ENCODE results near the gene RHOC. TPM values are rescaled to one million over a fixed set of nuclear protein-coding genes. Genes with fewer than 3 reads are reported as not detected.

Gene RHOC
- polyA plus RNA-seq, 1 of the 3 experiments (the other 2 are of a cell fraction): 1,028 TPM

GRCh38 chr1:112743174-112744008, 36.5 kb upstream of the RHOC start:
- Histone ChIP-seq H3K27me3 (ENCODE audit: insufficient read depth) (no peaks in the 10 kb centered on the region), H3K9me3 (no peaks in the 10 kb centered on the region), H3K27ac (ENCODE audit: low read depth in 2 of 2, low read length in 1 of 2) (no peak overlapping the region), H3K9me2 (no peaks in the 10 kb centered on the region), H3K4me2 (no peak overlapping the region), H3K79me2 (ENCODE audit: insufficient read depth) (no peaks in the 10 kb centered on the region), H2AFZ (ENCODE audit: low read depth) (no peak overlapping the region), H3K9ac (no peak overlapping the region), H3K4me1 (ENCODE audit: control insufficient read depth in 1 of 2, insufficient read depth in 2 of 2, low read depth in 1 of 2, low read length in 1 of 2) (no peaks in the 10 kb centered on the region), H3K4me3 (ENCODE audit: low read depth in 2 of 2, low read length in 1 of 2) (no peak overlapping the region), H4K20me1 (ENCODE audit: insufficient read depth) (no peaks in the 10 kb centered on the region), H3K36me3 (replicated peaks in 1 of 2; ENCODE audit: control insufficient read depth in 1 of 2, insufficient read depth in 2 of 2, low read length in 1 of 2) (no peaks in the 10 kb centered on the region), H3F3A (replicated peaks; ENCODE audit: insufficient read depth) (no peaks in the 10 kb centered on the region)
- CTCF ChIA-PET: interaction anchor here (0.7 to 4.8 kb wide), 7 partner anchors 13 to 297 kb away, joined by 3 to 19 read pairs (median 4); partner anchors contain the start of gene PPM1J
- DNase-seq: no peak
- 90% methylated on average over 40 of the region's 54 CpGs for WGBS (ENCODE audit: low lambda C conversion rate)
- POLR2A ChIA-PET: interaction anchor here (0.7 kb wide), 1 partner anchor 62 kb away, joined by 3 read pairs; no protein-coding TSS in a partner anchor
- TF ChIP-seq CTCF (IDR thresholded peaks at IDR 0.05) (no peak), TAF1 (IDR thresholded peaks at IDR 0.05; ENCODE audit: borderline replicate concordance, low read depth, low read length) (no peak), POLR2AphosphoS5 (IDR thresholded peaks at IDR 0.05; ENCODE audit: low read depth, low read length) (no peak), PBX3 (IDR thresholded peaks at IDR 0.05) (no peak), GABPA (IDR thresholded peaks at IDR 0.05; ENCODE audit: low read depth) (no peak), ELF1 (IDR thresholded peaks at IDR 0.05) (no peak), MEF2A (IDR thresholded peaks at IDR 0.05; ENCODE audit: borderline replicate concordance, low read depth) (no peak), SMC3 (IDR thresholded peaks at IDR 0.05; ENCODE audit: low read depth, low read length) (no peak), MAX (IDR thresholded peaks at IDR 0.05; ENCODE audit: low read depth) (no peak), IRF3 (IDR thresholded peaks at IDR 0.05; ENCODE audit: low read depth, low read length) (no peak), EP300 (IDR thresholded peaks at IDR 0.05; ENCODE audit: borderline replicate concordance in 1 of 2, low read depth in 1 of 2, low read length in 1 of 2) (no peak), FOXJ3 (CRISPR knock-in tag; IDR thresholded peaks at IDR 0.05) (no peak)

All from SK-N-SH (cell line).